PFSK-1 (cell line): ENCODE data around the gene AGK.

Source experiments
- FOXP2 ChIP-seq: optimal IDR thresholded peaks from 2 replicates; pipeline ENCODE3; 2011; ENCODE audit warnings: borderline replicate concordance, control low read depth, inconsistent platforms; ENCODE audit not compliant: insufficient read depth; ENCODE audit errors: extremely low read length, extremely low read depth
- POLR2AphosphoS5 ChIP-seq: IDR thresholded peaks from 2 replicates; pipeline ENCODE4 v1.6.1; 2012; ENCODE audit warnings: low read depth, mild to moderate bottlenecking, control low read depth, low read length, moderate library complexity
- REST ChIP-seq, 2 experiments: IDR thresholded peaks; 2 replicates each; pipeline versions ENCODE4 v1.6.1 to v1.8.0; 2011 to 2012; ENCODE audit warnings: low read depth in 2 of 2, low read length in 2 of 2, control low read depth in 1 of 2, inconsistent platforms in 1 of 2, mild to moderate bottlenecking in 1 of 2, moderate library complexity in 1 of 2; ENCODE audit not compliant: insufficient read depth in 1 of 2
- SIN3A ChIP-seq: IDR thresholded peaks from 2 replicates; pipeline ENCODE4 v1.6.1; 2012; ENCODE audit warnings: mild to moderate bottlenecking, low read length, moderate library complexity, borderline replicate concordance; ENCODE audit not compliant: insufficient read depth
- TAF1 ChIP-seq: IDR thresholded peaks from 2 replicates; pipeline ENCODE4 v1.6.1; 2012; ENCODE audit warnings: low read length, control low read depth, borderline replicate concordance; ENCODE audit not compliant: insufficient read depth

The AGK gene

GRCh38 chr7:141704112-141704511 is 152.9 kb downstream of the AGK start:
- no peak for TF ChIP-seq SIN3A
- no peak for TF ChIP-seq FOXP2
- TF ChIP-seq REST (IDR thresholded peaks at IDR 0.05; ENCODE audit: insufficient read depth in 1 of 2, low read depth in 2 of 2, low read length in 2 of 2): no peak
- TF ChIP-seq POLR2AphosphoS5: no peak
- TF ChIP-seq TAF1: no peak

GRCh38 chr7:141704741-141705140 is 153.5 kb downstream of the AGK start:
- no peak for TF ChIP-seq REST (IDR thresholded peaks at IDR 0.05; ENCODE audit: insufficient read depth in 1 of 2, low read depth in 2 of 2, low read length in 2 of 2)
- TF ChIP-seq FOXP2: no peak
- no peak for TF ChIP-seq SIN3A
- TF ChIP-seq TAF1: no peak
- TF ChIP-seq POLR2AphosphoS5: no peak
